ENCODE data around the gene ZMYM1. TPM values are rescaled to one million over a fixed set of nuclear protein-coding genes. Genes with fewer than 3 reads are reported as not detected.
A peak's percentile ranks its signal among the peaks of the same experiment; 100 is the strongest.
"Not testable (repeated sequence)": the region's sequence is repeated elsewhere in the genome, so short reads cannot be mapped to it uniquely, and the experiment has no call there.

The ZMYM1 gene
- total and polyA plus RNA-seq, 11 donors = 2.0 to 9.7 (median 5.4) TPM

- DNase-seq = no peak
Observed at GRCh38 chr1:35073265-35073811, 5.8 kb upstream of the ZMYM1 start.

DNA sequence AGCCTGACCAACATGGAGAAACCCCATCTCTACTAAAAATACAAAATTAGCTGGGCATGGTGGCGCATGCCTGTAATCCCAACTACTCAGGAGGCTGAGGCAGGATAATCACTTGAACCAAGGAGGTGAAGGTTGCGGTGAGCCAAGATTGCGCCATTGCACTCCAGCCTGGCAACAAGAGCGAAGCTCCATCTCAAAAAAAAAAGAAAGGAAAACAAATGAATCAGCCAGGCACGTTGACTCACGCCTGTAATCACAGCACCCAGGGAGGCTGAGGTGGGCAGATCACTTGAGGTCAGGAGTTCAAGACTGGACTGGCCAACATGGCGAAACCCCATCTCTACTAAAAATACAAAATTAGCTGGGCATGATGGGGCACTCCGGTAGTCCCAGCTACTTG, 2.8 kb upstream of the ZMYM1 start:
- not testable (repeated sequence) for H3K27me3 ChIP-seq, H3K4me3 ChIP-seq, DNase-seq, H3K27ac ChIP-seq, H3K9me3 ChIP-seq, ATAC-seq, H3K36me3 ChIP-seq
- peaks cover 0 to 20% (median 9%) of the 10 kb centered on the region in 12 donors for H3K4me1 ChIP-seq
- WGBS, 4 donors = 82 to 89% (median 86%) methylated on average over 8 of the region's 8 CpGs
- intact Hi-C loops (cut with DNase I) = loop anchor here in 2 of 10 donors (5.0 to 10.0 kb wide), 2 partner anchors 44 to 72 kb away; partner anchors contain the start of gene ZMYM6 (in 1 of the 2)

More at GRCh38 chr1:35073265-35073811, 5.8 kb upstream of the ZMYM1 start:
- intact Hi-C loops (cut with DNase I) = loop anchor here in 1 of 10 donors (10.0 kb wide), 1 partner anchor 69 kb away; no protein-coding TSS in a partner anchor
- no peak overlapping the region for H3K27ac ChIP-seq
- WGBS, 4 donors = 85 to 96% (median 87%) methylated on average over 1 of the region's 1 CpG
- no peak overlapping the region for H3K4me3 ChIP-seq
- no peak for ATAC-seq
- peaks cover 0 to 16% (median 5%) of the 10 kb centered on the region in 12 donors for H3K9me3 ChIP-seq
- peaks cover 0 to 6% (median 0%) of the 10 kb centered on the region in 9 donors for H3K27me3 ChIP-seq
- TF ChIP-seq, protein P1, sequence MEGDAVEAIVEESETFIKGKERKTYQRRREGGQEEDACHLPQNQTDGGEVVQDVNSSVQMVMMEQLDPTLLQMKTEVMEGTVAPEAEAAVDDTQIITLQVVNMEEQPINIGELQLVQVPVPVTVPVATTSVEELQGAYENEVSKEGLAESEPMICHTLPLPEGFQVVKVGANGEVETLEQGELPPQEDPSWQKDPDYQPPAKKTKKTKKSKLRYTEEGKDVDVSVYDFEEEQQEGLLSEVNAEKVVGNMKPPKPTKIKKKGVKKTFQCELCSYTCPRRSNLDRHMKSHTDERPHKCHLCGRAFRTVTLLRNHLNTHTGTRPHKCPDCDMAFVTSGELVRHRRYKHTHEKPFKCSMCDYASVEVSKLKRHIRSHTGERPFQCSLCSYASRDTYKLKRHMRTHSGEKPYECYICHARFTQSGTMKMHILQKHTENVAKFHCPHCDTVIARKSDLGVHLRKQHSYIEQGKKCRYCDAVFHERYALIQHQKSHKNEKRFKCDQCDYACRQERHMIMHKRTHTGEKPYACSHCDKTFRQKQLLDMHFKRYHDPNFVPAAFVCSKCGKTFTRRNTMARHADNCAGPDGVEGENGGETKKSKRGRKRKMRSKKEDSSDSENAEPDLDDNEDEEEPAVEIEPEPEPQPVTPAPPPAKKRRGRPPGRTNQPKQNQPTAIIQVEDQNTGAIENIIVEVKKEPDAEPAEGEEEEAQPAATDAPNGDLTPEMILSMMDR (IDR thresholded peaks at IDR 0.05) = no peak
- TF ChIP-seq POLR2A (IDR thresholded peaks at IDR 0.05) = no peak
- no peaks in the 10 kb centered on the region for H3K4me1 ChIP-seq
- H3K36me3 ChIP-seq = no peaks in the 10 kb centered on the region

DNA sequence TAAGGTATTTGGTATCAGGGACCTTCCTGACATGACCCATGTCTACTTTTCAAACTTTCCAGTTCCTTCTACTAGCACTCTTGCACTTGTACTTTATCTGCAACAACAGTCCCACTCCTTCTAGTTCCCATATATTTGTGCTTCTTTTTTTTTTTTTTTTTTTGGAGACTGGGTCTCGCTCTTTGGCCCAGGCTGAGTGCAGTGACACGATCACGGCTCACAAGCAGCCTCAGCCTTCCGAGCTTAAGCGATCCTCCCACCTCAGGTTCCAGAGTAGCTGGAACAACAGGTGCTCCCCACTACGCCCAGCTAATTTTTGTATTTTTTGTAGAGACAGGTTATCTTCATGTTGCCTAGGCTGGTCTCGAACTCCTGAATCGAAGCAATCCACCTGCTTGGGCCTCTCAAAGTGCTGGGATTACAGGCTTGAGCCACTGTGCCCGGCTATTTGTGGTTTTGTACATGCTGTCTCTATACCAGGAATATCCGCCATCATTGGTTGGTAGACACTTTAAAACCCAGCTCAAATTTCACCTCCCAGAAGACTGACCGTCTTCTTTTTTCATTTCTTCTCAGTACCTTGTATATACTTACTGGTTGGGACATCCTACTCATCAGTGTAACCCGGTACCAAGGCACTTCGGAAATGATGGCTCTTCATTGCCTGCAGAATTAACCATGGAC, 1.1 kb downstream of the ZMYM1 start:
- Histone ChIP-seq H3K27ac (peak overlapping the region in 7 of 12 donors; percentile 74 to 90 (median 86)), H3K27me3 (no peaks in the 10 kb centered on the region), H3K36me3 (peaks cover 0 to 7% (median 0%) of the 10 kb centered on the region in 9 donors), H3K9me3 (peaks cover 0 to 6% (median 0%) of the 10 kb centered on the region in 12 donors), H3K4me1 (peaks cover 0 to 20% (median 10%) of the 10 kb centered on the region in 12 donors), H3K4me3 (peak overlapping the region; percentile 52 to 92 (median 74))
- WGBS, 4 donors = 86 to 91% (median 88%) methylated on average over 13 of the region's 13 CpGs
- no peak for ATAC-seq
- intact Hi-C loops (cut with DNase I) = loop anchor here in 1 of 10 donors (5.0 kb wide), 1 partner anchor 48 kb away; the partner anchor contains the start of gene ZMYM6
- TF ChIP-seq, protein P1 (IDR thresholded peaks at IDR 0.05) = no peak
- no peak for TF ChIP-seq POLR2A (IDR thresholded peaks at IDR 0.05)
- no peak for DNase-seq

DNA sequence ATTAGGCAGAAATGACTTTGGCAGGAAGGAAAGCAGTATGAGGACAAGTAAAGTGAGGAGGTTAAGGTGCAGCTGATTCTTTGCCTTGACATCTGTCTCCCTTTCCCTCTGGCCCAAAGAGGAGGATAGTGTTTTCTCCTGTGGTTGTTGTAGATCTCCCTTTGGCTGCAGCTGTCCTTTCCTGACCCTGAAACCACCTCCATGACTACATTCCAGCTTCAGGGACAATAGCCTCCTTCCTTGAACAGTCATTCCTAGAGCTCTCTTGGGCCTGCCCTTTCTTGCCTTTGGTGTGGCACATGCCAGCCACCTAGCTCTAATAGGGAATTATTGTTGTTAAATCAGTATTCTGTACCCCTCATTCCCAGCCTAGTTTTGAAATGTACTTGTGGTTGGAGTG, 6.2 kb downstream of the ZMYM1 start:
- no peak for DNase-seq
- no peaks in the 10 kb centered on the region for H3K27me3 ChIP-seq
- intact Hi-C loops (cut with DNase I) = no loop called here
- H3K36me3 ChIP-seq = peaks cover 0 to 7% (median 0%) of the 10 kb centered on the region in 9 donors
- H3K4me1 ChIP-seq = peaks cover 0 to 7% (median 2%) of the 10 kb centered on the region in 12 donors
- H3K27ac ChIP-seq = no peak overlapping the region
- peaks cover 0 to 6% (median 0%) of the 10 kb centered on the region in 12 donors for H3K9me3 ChIP-seq
- TF ChIP-seq POLR2A (IDR thresholded peaks at IDR 0.05) = no peak
- TF ChIP-seq, protein P1 (IDR thresholded peaks at IDR 0.05) = no peak
- ATAC-seq = no peak
- no peak overlapping the region for H3K4me3 ChIP-seq

All from heart left ventricle (tissue), 16 donors.